GM19452 (cell line): ENCODE data around the gene CCDC136.

Experiments used
- ATAC-seq: cut with Tn5 transposase; IDR thresholded peaks from one replicate; pipeline ENCODE4 v1.9.1; 2021; ENCODE audit not compliant: unreplicated experiment

Gene CCDC136

DNA sequence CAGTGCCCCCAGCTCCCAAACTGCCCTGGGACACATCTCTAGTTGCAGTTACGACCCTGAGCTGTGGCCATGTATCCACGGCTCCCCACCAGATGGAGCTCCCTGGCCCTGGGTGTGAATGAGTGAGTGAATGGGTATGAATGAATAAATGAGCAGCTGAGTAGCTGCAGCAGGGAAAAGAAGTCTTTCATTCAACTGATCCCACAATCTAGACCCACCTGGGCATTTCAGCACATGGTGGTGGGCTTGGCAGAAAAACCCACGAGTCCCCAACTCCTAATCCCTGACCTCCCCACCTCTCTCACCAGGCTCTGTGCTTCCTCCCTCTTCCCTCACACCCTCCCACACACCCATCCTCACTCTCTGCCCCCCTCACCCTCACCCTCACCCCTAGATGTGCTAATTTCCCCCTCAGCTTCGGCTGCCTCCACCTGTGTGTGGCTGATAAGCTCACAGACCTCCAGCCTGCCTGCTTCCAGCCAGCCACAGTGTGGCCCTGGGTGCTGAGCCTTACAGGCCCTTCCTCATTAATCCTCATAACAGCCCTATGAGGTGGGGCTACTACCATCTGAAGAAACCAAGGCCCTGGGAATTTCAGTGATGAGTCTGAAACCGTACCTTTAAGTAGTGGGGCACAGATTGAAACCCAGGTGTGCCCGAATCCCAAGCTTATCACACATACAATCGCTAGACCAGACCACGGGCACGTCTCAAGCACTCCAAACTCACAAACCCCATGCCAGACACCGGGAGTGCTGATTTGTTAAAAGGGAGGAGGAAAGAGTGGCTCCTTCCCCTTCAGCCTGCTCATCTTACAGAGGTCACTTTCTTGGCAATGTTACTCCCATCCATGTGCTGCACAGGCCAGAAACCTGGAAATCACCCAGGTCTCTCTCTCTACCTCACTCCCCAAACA, 68.6 kb downstream of the CCDC136 start:
- ATAC-seq = no peak

DNA sequence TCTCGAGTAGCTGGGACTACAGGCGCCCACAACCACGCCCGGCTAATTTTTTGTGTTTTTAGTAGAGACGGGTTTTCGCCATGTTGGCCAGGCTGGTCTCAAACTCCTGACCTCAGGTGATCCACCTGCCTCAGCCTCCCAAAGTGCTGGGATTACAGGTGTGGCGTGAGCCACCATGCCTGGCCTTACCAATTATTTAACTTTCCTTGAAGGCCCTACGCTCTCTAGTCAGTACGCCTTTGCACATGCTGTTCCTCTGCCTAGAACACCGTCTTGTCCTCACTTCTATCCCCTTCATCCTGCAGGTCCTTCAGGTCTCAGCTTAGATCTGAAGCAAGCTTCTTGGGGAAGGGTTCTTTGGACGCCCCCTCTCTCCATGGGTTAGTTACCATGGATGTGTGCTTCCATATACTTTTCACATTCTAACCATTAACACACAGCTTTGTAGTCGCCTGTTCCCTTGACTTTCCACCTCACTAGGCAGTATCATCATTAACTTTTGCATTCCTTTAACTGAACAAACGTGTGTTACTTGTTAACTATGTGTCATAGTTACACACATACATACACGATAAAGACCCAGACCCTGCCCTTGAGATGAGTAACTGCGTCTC, 70.3 kb downstream of the CCDC136 start:
- no peak for ATAC-seq

DNA sequence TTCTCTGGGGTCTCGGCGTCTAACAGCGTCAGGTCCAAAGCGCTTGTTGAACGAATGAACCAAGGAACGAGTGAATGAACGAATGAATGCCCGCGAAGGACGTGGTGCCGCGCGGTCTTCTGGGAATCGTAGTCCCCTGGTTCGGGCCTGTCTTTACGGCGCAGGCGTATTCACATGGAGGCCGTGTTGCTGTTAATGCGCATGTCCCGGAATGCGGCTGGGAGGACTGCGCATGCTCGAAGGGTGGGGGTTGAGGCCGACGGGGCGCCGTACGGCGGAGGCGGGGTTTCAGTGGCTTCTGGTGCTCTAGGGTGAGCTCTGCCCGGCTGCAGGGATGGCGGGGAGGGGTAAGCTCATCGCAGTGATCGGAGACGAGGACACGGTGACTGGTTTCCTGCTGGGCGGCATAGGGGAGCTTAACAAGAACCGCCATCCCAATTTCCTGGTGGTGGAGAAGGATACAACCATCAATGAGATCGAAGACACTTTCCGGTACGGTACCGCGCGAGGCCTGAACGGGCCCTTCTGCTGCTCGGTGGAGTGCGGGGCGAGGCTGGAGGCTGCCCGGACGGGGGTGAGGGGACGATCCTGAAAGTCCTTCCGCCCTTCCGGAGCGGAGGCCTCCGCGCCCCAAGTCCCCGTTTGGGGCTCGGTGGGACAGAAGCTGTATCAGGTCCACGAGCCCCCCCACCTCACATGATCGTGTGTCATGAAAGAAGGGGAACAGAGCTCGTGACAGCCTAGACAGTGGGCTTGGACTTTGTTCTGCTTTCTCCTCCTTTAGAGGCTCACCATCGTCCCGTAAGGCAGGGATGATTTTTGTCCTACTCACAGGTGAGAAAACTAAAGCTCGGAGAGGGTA, 71.0 kb downstream of the CCDC136 start, which contains the start of gene ATP6V1F:
ATP6V1F (plus strand) TSS at position 286 of the 862 bp plus-strand sequence; CDS start at position 335, 49 bp downstream.
- peak; percentile 82 for ATAC-seq

DNA sequence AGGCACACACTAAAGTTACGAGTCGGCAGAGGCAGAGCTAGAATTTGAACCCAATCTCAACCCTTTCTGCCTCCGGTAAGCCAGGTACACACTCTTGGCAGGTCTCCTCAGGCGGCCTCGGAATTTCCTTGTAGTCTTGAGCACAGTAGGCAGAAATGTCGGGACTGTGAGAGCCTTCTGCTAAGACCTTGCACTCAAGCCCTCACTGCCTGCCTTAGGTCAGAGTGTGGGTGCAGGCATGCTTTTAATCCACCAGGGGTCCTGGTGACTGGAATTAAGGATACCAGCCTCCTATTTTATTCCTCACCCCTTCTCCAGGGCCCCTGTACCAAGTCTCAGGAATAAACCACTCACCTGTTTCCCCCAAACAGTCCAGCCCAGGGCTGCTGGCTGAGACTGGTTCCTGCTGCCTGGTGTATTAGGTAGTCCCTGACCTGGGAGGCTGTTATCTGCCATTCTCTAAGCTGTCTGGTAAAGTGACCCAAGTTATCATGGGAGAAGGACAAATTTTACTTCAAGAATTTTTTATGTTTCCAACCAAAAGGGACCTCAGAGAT, 71.7 kb downstream of the CCDC136 start:
- ATAC-seq = peak; percentile 48

DNA sequence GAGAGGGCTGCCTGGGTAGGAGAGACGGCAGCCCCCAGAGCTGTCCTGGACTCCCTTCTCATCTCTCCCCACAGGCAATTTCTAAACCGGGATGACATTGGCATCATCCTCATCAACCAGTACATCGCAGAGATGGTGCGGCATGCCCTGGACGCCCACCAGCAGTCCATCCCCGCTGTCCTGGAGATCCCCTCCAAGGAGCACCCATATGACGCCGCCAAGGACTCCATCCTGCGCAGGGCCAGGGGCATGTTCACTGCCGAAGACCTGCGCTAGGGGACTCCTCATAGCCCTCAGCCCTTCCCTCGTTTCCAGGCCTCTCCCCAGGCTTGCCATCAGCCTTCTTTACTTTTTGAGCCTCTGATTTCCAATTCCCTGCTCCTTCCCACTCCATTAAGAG, 73.5 kb downstream of the CCDC136 start:
- no peak for ATAC-seq

DNA sequence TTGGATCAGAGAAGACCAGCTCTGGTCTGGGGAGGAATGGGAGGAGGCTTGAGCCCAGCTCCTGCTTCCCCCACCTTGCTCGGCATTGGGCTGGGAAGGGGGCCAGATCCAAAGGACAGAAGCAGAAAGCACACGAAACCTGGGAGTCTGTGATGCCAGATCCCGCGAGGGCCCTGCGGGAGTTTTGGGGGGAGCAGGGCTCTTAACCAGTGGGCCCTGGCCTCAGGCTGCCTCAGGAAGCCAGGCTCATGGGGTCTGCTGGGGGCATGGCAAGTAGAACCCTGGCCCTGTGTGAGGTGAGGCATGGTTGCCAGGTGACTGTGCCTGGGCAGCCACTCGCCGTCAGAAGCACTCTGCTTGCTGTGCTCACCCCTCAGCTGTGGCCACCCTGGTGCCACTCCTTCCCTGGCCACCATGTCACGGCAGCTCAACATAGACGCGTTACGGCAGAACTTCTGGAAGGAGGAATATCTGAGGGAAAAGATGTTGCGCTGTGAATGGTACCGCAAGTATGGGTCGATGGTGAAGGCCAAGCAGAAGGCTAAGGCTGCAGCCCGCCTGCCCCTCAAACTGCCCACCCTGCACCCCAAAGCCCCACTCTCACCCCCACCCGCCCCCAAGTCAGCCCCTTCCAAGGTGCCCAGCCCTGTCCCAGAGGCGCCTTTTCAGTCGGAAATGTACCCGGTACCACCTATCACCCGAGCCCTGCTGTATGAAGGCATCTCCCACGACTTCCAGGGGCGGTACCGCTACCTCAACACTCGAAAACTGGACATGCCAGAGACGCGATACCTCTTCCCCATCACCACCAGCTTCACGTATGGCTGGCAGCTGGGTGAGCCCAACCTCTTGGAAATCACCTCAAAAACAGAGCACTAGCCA, 74.5 kb downstream of the CCDC136 start:
- no peak for ATAC-seq

DNA sequence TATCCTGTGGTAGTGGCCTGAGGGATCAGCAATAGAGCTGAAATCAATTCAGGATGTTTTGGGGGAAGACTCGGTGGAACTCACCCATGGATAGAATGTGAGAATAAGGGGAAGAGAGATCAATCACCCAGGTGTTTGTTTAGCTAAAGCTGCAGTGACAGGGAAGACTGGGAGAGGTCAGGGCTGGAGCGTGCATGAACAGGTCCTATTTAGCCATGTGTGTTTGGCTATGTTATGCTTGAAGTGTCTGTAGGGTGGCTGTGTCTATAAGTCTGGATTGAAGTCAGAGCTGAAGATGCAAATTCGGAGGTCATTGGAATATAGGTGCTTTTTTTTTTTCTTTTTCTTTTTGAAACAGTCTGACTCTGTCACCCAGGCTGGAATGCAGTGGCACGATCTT, 75.5 kb downstream of the CCDC136 start:
- ATAC-seq = no peak

DNA sequence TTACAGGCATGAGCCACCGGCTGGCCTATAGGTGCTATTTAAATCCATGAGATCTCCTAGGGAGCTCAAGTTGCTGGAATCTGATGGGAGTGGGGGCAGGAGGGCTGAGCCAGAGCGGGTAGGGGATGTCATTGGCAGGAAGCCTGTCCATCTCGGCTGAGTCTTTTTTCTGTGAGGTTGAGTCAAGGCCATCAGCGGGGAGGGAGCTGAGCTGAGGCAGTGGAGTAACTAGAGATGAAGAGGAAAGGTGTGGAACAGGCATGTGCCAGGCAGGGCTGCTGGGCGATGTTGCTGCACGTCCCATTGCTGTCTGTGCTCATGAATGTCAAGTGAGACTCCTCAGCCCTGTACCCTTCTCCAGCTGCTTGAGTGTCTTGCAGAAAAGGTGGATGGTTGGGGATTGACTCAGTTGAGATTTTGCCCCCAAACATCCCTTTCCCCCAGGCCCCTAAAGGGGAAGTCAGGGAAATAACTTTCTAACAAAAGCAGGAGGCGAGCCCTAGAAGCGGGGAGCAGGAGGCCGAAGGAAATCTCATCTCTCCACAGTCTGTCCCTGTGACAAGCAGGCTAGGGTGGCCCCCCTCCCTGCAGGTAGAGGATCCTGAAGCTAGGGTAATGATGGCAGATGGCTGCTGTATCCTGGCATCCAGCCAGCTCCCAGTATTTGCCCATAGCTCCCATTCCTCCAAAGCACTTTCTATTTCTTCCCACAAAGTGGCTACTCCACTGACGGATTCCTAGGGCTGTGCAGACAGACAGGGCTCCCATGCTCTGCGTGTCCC, 76.3 kb downstream of the CCDC136 start:
- ATAC-seq = no peak

DNA sequence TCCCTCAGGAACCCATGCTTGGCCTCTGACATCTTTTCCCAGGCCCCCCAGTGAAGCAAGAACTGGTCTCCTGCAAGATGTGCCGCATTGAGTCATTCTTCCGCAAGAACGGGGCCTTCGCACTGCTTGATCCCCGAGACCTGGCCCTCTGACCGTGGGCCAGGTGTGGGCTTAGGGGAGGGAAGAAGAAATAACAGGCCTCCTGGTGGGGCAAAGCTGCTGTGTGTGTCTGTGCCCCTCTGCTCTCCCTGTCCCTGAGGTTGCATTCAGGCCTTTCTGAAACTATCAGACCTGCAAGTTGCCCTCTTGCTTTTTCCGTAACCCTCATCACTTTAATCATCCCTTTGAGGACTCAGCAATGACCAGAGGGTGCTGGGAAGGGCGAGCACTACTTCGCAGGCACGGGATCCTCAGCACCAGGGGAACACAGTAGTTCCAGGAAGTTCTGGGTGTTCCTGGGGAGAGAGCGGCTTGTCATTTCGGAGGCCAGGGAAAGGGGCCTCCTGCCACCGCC, 76.9 kb downstream of the CCDC136 start:
- ATAC-seq = no peak

DNA sequence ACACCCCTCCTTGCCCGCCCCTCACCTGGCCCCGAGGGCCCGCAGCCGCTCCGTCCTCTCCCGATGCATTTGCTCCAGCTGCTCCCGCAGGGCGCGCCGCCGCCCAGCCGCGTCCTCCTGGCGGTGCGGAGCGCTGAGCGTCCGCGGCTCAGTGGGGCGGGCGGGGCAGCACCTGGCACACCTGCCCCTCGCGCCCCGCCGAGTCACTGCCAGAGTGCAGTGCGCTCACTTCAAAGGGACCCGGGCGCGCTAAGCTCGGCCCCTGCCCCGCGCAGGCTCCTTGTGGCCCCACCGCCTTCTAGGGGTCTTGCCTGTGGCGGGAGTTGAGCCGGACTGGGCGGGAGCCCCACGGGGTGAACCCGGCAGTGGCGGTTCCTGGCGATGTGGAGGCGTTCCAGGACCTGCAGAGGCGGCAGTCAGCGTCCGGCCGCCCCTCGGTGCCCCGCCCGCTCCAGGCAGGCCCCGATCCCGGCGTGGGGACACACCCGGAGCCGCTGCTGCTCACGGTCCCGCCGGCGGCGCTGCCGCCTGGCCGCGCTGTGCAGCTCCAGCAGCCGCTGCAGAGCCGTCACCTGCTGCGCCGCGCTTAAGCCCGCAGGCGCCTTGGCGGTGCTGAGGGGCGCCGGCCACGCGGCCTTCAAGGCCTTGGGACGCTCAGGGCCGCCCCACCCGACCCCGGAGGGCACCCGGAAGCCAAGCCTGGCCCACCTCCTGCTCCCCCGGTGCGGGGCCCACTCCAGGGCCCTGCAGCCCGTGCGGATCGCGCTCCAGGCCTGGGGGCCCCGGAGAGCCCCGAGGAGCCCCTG, 77.6 kb downstream of the CCDC136 start:
- ATAC-seq = no peak

DNA sequence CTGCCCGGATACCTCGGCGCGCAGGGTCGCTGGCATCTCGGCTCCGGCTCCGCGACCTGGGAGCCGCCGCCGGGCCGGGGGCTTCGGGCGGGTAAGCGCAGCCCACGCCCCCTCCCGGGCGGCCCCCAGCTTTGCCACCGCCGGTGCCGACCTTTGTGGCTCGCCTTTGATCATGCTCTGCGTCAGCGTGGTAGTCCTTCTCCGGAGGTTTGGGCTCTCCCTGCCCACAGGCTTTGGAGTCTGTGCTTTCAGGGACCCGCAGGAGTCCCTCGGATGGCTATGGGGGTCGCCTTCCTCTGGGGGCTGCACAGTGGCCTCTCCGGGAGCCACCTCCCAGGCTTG, 78.1 kb downstream of the CCDC136 start:
- ATAC-seq = no peak

DNA sequence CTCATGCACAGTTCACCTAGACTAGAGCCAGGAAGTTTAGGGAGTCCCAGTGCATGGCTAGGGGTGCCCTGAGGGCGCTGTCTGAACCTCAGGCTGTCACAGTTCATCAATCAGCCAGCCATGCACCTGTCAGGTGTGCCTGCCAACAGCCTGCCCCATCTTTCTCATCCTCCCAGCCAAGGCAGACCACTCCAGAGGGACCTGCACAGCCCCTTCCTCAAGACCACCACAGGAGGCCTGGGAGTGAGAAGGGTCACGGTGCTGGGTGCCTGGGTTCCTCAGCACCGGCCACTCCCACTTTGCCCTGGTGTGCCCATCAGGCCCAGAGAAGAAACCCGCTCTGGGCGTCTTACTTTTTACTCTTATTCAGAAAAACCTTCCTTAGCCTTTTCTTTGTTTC, 79.3 kb downstream of the CCDC136 start:
- no peak for ATAC-seq
